HG03025 (cell line): ENCODE results near the gene RHAG.
"Not testable (repeated sequence)": the region's sequence is repeated elsewhere in the genome, so short reads cannot be mapped to it uniquely, and the experiment has no call there.

ENCODE experiments used
- ATAC-seq: cut with Tn5 transposase; IDR thresholded peaks from one replicate; pipeline ENCODE4 v1.9.1; 2021; ENCODE audit warnings: mild to moderate bottlenecking, moderate library complexity; ENCODE audit not compliant: unreplicated experiment, low FRiP score

The RHAG gene

GRCh38 chr6:49637350-49637731 is 702 bp upstream of the RHAG start:
- no peak for ATAC-seq

- ATAC-seq: no peak
Measured at GRCh38 chr6:49635978-49636712, 494 bp downstream of the RHAG start.

- no peak for ATAC-seq
Measured at GRCh38 chr6:49635480-49635879, 1.2 kb downstream of the RHAG start.

DNA sequence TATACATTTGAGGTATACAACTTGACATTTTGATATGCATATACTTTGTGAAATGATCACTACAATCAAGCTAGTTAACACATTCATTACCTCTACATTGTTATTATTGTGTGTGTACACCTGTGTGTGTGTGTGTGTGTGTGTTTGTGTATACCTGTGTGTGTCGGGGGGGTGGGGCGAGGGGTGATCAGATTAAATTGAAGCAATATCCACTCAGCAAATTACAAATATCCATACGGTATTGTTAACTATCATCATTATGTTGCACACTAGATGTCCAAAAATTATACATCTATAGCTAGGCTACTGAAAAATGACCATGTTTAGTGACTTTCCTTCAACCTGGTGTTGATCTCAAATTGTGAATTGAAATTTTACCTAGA is 1.8 kb downstream of the RHAG start:
- no peak for ATAC-seq

GRCh38 chr6:49634092-49634835 is 2.4 kb downstream of the RHAG start:
- no peak for ATAC-seq

GRCh38 chr6:49633541-49633940 is 3.1 kb downstream of the RHAG start:
- ATAC-seq: no peak

GRCh38 chr6:49632727-49633126 is 3.9 kb downstream of the RHAG start:
- ATAC-seq: no peak

DNA sequence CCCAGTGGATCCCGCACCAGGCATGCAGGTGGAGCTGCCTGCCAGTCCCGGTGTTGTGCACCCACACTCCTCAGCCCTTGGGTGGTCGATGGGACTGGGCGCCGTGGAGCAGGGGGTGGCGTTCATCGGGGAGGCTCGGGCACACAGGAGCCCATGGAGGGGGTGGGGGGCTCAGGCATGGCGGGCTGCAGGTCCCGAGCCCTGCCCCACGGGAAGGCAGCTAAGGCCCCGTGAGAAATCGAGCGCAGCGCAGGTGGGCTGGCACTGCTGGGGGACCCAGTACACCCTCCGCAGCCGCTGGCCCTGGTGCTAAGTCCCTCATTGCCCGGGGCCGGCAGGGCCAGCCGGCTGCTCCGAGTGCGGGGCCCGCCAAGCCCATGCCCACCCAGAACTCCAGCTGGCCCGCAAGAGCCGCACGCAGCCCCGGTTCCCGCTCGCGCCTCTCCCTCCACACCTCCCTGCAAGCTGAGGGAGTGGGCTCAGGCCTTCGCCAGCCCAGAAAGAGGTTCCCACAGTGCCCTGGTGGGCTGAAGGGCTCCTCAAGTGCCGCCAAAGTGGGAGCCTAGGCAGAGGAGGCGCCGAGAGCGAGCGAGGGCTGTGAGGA is 7.1 kb downstream of the RHAG start:
- not testable (repeated sequence) for ATAC-seq

DNA sequence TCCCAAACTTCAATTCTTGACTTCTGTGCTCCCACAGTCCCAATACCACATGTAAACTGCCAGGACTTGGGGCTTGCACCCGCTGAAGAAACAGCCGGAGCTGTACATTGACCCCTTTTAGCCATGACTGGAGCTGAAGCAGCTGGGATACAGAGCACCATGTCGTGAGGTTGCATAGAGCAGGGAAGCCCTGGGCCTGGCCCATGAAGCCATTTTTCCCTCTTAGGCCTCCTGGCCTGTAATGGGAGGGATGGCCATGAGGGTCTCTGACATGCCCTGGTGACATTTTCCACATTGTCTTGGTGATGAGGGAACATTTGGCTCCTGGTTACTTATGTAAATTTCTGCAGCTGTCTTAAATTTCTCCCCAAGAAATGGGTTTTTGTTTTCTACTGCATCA is 9.8 kb downstream of the RHAG start:
- no peak for ATAC-seq

DNA sequence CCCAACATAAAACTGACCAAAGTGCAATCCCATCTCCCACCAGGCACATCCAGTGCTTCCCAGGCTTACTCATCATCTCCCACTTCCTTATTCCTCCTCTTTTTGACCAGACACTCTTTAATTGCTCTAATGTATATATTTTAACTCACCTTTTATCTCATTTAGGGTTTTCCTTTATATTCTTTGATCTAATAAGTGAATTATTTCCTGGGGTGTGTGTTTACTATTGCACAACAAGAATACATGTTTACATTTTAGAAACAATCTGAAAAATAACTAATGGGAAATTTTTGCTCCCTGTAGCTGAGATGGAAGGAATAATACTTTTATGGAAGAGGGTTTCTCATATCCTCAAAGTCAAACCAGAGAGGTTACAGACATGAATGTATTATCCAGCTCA is 18.4 kb downstream of the RHAG start:
- no peak for ATAC-seq

DNA sequence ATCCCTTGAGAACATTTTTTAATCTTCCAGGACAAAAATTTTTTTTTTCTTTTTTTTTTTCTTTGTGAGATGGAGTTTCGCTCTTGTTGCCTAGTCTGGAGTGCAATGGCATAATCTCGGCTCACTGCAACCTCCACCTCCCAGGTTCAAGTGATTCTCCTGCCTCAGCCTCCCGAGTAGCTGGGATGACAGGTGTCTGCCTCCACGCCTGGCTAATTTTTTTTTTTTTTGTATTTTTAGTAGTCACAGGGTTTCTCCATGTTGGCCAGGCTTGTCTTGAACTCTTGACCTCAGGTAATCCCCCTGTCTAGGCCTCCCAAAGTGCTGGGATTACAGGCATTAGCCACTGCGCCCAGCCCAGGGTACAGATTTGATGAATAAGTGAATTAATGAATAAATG is 22.5 kb downstream of the RHAG start:
- not testable (repeated sequence) for ATAC-seq

- ATAC-seq: no peak
Measured at GRCh38 chr6:49609285-49609684, 27.4 kb downstream of the RHAG start.

GRCh38 chr6:49608275-49608674 is 28.4 kb downstream of the RHAG start:
- not testable (repeated sequence) for ATAC-seq

- ATAC-seq: no peak
Measured at GRCh38 chr6:49607391-49607982, 29.2 kb downstream of the RHAG start.

DNA sequence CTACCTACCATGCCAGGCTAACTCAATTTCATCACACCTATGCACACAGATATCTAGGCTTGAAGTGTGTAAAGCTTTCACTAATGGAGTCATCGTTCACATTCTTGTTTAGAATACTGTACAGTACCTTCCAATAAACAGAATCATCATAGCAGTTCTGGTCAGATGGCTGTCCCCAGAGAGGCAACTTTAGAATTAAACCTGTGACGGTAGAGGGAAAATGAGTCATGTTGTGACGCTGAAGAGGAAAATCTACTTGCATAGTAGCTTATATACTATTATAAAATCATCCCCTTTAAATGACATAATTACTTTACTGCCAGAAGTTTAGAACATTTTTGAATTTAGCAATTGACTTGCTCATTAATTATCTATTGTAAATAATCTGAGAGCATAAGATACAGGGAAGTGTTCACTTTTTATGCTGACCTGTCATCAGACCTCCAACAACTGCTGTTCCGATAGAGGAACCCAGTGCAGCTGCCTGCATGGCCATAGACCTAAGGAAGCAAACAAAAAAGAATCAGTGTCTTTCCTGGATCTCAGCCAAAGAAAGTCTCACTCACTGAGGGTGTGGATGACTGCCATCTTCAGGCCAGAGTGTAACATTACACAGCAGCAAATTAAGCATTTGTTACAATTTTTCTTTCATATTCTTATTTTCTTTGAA is 29.8 kb downstream of the RHAG start:
- ATAC-seq: no peak

DNA sequence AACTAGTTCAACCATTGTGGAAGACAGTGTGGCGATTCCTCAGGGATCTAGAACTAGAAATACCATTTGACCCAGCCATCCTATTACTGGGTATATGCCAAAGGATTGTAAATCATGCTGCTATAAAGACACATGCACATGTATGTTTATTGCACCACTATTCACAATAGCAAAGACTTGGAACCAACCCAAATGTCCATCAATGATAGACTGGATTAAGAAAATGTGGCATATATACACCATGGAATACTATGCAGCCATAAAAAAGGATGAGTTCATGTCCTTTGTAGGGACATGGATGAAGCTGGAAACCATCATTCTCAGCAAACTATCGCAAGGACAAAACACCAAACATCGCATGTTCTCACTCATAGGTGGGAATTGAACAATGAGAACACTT is 32.6 kb downstream of the RHAG start:
- ATAC-seq: not testable (repeated sequence)

DNA sequence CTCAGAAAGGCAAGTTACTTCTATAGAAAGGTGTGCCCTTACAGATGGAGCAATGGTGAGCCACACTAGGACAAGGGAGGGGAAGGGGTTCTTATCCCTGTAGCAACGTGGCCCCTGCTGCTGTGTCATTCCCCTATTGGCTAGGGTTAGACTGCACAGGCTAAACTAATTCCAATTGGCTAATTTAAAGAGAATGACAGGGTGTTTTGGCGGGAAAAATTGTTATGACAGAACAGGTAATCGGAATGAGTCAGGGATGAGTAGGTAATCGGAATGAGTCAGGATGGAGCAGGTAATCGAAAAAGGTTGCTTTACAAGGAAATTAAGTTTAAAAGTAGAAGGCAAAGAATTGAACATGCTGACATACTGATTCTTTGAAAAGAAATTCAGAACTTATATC is 49.4 kb downstream of the RHAG start:
- ATAC-seq: not testable (repeated sequence)

DNA sequence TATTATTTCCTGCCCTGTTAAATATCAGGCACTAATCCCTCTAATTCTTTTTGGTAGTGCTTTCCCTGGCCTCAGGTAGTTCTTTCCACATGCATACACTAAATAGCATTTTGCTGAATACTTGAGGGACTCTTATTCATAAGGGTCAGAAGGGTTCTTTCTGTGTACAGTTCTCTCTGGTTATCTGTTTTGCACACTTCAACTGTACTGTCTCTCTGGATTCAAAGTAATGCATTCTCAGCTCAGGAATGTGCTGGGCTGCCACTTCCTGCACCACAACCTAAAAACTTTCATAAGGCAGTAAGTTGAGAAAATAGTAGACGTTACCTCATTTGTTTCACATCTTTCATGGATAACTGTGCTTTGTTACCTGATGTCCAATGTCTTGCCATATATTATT is 54.1 kb downstream of the RHAG start:
- ATAC-seq: no peak

GRCh38 chr6:49579649-49580048 is 57.0 kb downstream of the RHAG start:
- no peak for ATAC-seq

DNA sequence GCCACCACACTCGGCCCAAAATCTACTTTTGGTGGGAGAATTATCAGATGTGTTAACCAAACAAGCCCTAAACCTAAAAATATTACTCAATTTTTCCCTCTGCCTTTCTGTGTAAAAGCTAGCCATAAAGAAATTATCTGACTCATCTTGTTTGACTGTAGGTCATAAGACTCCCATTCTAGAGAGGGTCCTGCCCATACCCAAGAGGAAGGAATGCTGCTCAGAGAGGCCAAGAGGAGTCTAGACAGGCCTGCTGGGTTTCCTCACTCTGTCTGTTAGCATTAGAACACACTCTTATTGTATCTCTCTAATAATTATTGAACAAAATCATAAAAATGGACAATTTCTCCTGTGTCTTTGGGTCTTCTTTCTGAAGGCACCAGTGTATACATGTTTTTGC is 60.0 kb downstream of the RHAG start:
- ATAC-seq: no peak
